IMR-90 (cell line): Measurements from ENCODE around the gene CAMK2N1. TPM values are rescaled to one million over a fixed set of nuclear protein-coding genes. Genes with fewer than 3 reads are reported as not detected.

ENCODE experiments used
- ATAC-seq: fragments of 200-7000 bp; cut with Tn5 transposase; 2 replicates; pipeline ENCODE4 v1.9.1; 2020; ENCODE audit warnings: low read depth, mild to moderate bottlenecking, moderate library complexity
- BruUV-seq: library from RNA; stranded (reverse); fragments of 400-500 nt; replicated peaks from 2 replicates; lab custom pipeline; 2021; lab: Mats Ljungman, UMichigan
- CTCF ChIA-PET: fragments of 300-600 bp; formaldehyde crosslinking; extraction: SDS; loops from one replicate; lab custom pipeline; 2021; ENCODE audit warnings: antibody characterized with exemption; lab: Yijun Ruan, JAX
- POLR2A ChIA-PET: fragments of 300-600 bp; sonication (Branson Sonifier 250); formaldehyde crosslinking; loops from one replicate; lab custom pipeline; 2022; ENCODE audit warnings: antibody characterized with exemption; ENCODE audit not compliant: unreplicated experiment; lab: Charles Lee
- DNase-seq: peaks from one replicate; pipeline ENCODE4 v3.0.0; 2013
- H2AFZ ChIP-seq: replicated peaks from 2 replicates; pipeline ENCODE3; 2013; ENCODE audit warnings: low read length, mild to moderate bottlenecking; ENCODE audit not compliant: poor library complexity
- H2AK5ac ChIP-seq: 2 replicates; pipeline ENCODE4 v1.6.1; 2013; ENCODE audit warnings: low read depth, low read length, inconsistent platforms
- H2AK9ac ChIP-seq: replicated peaks from 2 replicates; pipeline ENCODE3; 2013; ENCODE audit warnings: mild to moderate bottlenecking, low read depth, low read length, moderate library complexity; ENCODE audit not compliant: poor library complexity
- H2BK120ac ChIP-seq: 2 replicates; pipeline ENCODE4 v1.6.1; 2013; ENCODE audit warnings: low read depth, low read length, inconsistent platforms
- H2BK15ac ChIP-seq: 3 replicates; pipeline ENCODE4 v1.6.1; 2013; ENCODE audit warnings: low read depth, low read length, inconsistent platforms
- H2BK20ac ChIP-seq: 2 replicates; pipeline ENCODE4 v1.6.1; 2013; ENCODE audit warnings: low read depth, mild to moderate bottlenecking, inconsistent platforms, low read length, moderate library complexity
- H2BK5ac ChIP-seq: 2 replicates; pipeline ENCODE4 v1.6.1; 2013; ENCODE audit warnings: mild to moderate bottlenecking, low read depth, low read length, inconsistent platforms; ENCODE audit not compliant: poor library complexity, severe bottlenecking
- H3K14ac ChIP-seq: replicated peaks from 2 replicates; pipeline ENCODE4 v1.6.1; 2013; ENCODE audit warnings: low read depth, low read length, inconsistent platforms
- H3K18ac ChIP-seq: 2 replicates; pipeline ENCODE4 v1.6.1; 2013; ENCODE audit warnings: low read depth, low read length, control low read depth
- H3K23ac ChIP-seq: 2 replicates; pipeline ENCODE4 v1.6.1; 2013; ENCODE audit warnings: low read depth, low read length, inconsistent platforms
- H3K27ac ChIP-seq: 2 replicates; pipeline ENCODE4 v1.5.1; 2013; ENCODE audit warnings: mild to moderate bottlenecking, control low read depth, low read length; ENCODE audit not compliant: insufficient read depth
- H3K27me3 ChIP-seq: 2 replicates; pipeline ENCODE4 v1.6.1; 2013; ENCODE audit warnings: low read length; ENCODE audit not compliant: control insufficient read depth, insufficient read depth
- H3K36me3 ChIP-seq: 2 replicates; pipeline ENCODE4 v1.6.1; 2013; ENCODE audit warnings: low read length, mixed read lengths; ENCODE audit not compliant: control insufficient read depth, insufficient read depth
- H3K4ac ChIP-seq: 2 replicates; pipeline ENCODE4 v1.6.1; 2013; ENCODE audit warnings: low read depth, low read length, inconsistent platforms
- H3K4me1 ChIP-seq: 2 replicates; pipeline ENCODE4 v1.6.1; 2013; ENCODE audit warnings: low read length, mixed read lengths; ENCODE audit not compliant: control insufficient read depth, insufficient read depth
- H3K4me2 ChIP-seq: 2 replicates; pipeline ENCODE4 v1.6.1; 2013; ENCODE audit warnings: low read depth, mild to moderate bottlenecking, control low read depth, low read length, moderate library complexity
- H3K4me3 ChIP-seq: 2 replicates; pipeline ENCODE4 v1.5.1; 2013; ENCODE audit warnings: low read depth, mild to moderate bottlenecking, control low read depth, low read length, moderate library complexity; ENCODE audit not compliant: insufficient read depth
- H3K56ac ChIP-seq: 2 replicates; pipeline ENCODE4 v1.6.1; 2013; ENCODE audit warnings: low read length, inconsistent platforms; ENCODE audit not compliant: insufficient read depth; ENCODE audit errors: extremely low read depth
- H3K79me1 ChIP-seq, 2 experiments: 2 replicates each; pipeline ENCODE4 v1.6.1; 2013; ENCODE audit warnings: low read length in 2 of 2, inconsistent platforms in 1 of 2, low read depth in 1 of 2
- H3K9ac ChIP-seq: 2 replicates; pipeline ENCODE4 v1.6.1; 2013; ENCODE audit warnings: low read depth, low read length, control low read depth
- H3K9me1 ChIP-seq: 2 replicates; pipeline ENCODE4 v1.6.1; 2013; ENCODE audit warnings: low read length, inconsistent platforms; ENCODE audit not compliant: insufficient read depth
- H3K9me3 ChIP-seq: 2 replicates; pipeline ENCODE4 v1.6.1; 2013; ENCODE audit warnings: low read length; ENCODE audit not compliant: control insufficient read depth, insufficient read depth
- H4K20me1 ChIP-seq: 2 replicates; pipeline ENCODE4 v1.6.1; 2013; ENCODE audit warnings: low read length, inconsistent platforms; ENCODE audit not compliant: insufficient read depth
- H4K5ac ChIP-seq: 2 replicates; pipeline ENCODE4 v1.6.1; 2013; ENCODE audit warnings: mild to moderate bottlenecking, low read depth, low read length, control low read depth
- H4K8ac ChIP-seq, 2 experiments: 2 replicates each; pipeline ENCODE4 v1.6.1; 2013; ENCODE audit warnings: low read depth in 2 of 2, low read length in 2 of 2, control low read depth in 1 of 2, inconsistent platforms in 1 of 2
- H4K91ac ChIP-seq: 2 replicates; pipeline ENCODE4 v1.6.1; 2013; ENCODE audit warnings: low read depth, low read length, inconsistent platforms; ENCODE audit not compliant: insufficient read depth
- MAFK ChIP-seq: IDR thresholded peaks from 2 replicates; pipeline ENCODE4 v1.6.1; 2012; ENCODE audit warnings: low read depth, low read length, improper control_type of control experiment
- RCOR1 ChIP-seq: IDR thresholded peaks from 2 replicates; pipeline ENCODE4 v1.6.1; 2012; ENCODE audit warnings: mild to moderate bottlenecking, low read length, improper control_type of control experiment; ENCODE audit not compliant: insufficient replicate concordance
- WGBS, 2 experiments: methylation state at CpG; one replicate each; pipeline versions ENCODE4 v1.1.5 to v1.1.7; 2013; ENCODE audit warnings: missing lambda C conversion rate in 2 of 2; ENCODE audit not compliant: insufficient read length in 1 of 2; ENCODE audit errors: extremely low coverage in 2 of 2; 5-methylcytosine and 5-hydroxymethylcytosine counted together
- dilution Hi-C: fragments of 300-500 bp; cut with HindIII; formaldehyde crosslinking; loops from one replicate; pipeline ENCODE4 v1.14.3; 2018; ENCODE audit warnings: low sequenced_read_pairs; ENCODE audit not compliant: unreplicated experiment
- in situ Hi-C: fragments of 300-500 bp; cut with MboI; formaldehyde crosslinking; loops from 3 replicates; pipeline ENCODE4 v1.14.3; 2019; ENCODE audit warnings: low sequenced_read_pairs, inconsistent platforms, mixed read lengths
- intact Hi-C: fragments of 100-400 bp; cut with micrococcal nuclease; formaldehyde crosslinking; loops from 2 replicates; pipeline ENCODE4 v1.10.0; 2022
- polyA plus RNA-seq, 3 experiments: library from polyadenylated mRNA; depleted of rRNA; stranded (reverse); fragments of >200 nt; gene quantifications; 2 replicates each; pipeline ENCODE4 v1.2.3, GENCODE V29; 2012; ENCODE audit warnings: low replicate concordance in 1 of 3
- total RNA-seq: library from RNA; depleted of rRNA; stranded (reverse); fragments of >200 nt; gene quantifications from 2 replicates; pipeline ENCODE4 v1.2.3, GENCODE V29; 2012
- TF ChIP-seq, protein P1 (sequence below): fragments of 150-350 bp; IDR thresholded peaks from 2 replicates; pipeline ENCODE4 v1.6.1; 2017; ENCODE audit warnings: mild to moderate bottlenecking, antibody characterized with exemption, low read length, low read depth

Gene CAMK2N1
- total and polyA plus RNA-seq, 2 of the 4 experiments (the other 2 are of a cell fraction): 10.2 to 44.4 TPM

DNA sequence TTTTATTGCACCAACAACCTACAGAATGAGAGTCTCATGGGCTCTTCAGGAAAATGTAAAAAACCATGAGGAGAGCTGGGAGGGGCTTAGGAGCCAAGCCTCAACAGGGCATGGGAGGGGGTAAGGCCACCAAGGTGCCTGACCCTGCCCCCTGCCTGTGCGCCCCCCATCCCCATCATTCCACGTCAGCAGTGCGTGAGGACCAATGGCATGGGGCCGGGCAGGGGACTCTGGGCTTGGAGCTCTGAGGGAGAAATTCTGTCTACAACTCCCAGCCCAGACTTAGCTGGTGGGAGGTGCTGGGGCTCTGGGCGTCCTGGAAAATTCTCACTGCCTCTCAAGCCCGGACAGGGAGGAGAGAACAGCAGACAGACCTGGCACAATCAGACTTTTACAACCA lies 5.2 kb upstream of the CAMK2N1 start:
- Histone ChIP-seq H2BK120ac (no peak overlapping the region), H3K4ac (no peak overlapping the region), H4K5ac (no peak overlapping the region), H2AK9ac (no peak overlapping the region), H4K8ac (no peak overlapping the region), H3K4me2 (no peak overlapping the region), H3K27ac (no peak overlapping the region), H3K79me1 (peaks cover under 1 to 4% of the 10 kb centered on the region in 2 experiments; a peak in 1 of 4 replicates), H4K91ac (no peak overlapping the region), H3K27me3 (no peaks in the 10 kb centered on the region), H4K20me1 (peaks cover 5% of the 10 kb centered on the region; the same call in 1 of the 2 replicates), H2AFZ (no peak overlapping the region), H3K4me1 (peaks cover 20% of the 10 kb centered on the region), H3K9me1 (peaks cover 9% of the 10 kb centered on the region), H3K14ac (no peak overlapping the region), H3K23ac (no peak overlapping the region), H2BK5ac (no peak overlapping the region), H2AK5ac (no peak overlapping the region), H3K9me3 (no peaks in the 10 kb centered on the region), H2BK20ac (no peak overlapping the region), H3K4me3 (no peak overlapping the region), H2BK15ac (no peak overlapping the region), H3K9ac (no peak overlapping the region), H3K36me3 (no peaks in the 10 kb centered on the region), H3K18ac (no peak overlapping the region), H3K56ac (no peak overlapping the region)
- in situ Hi-C loops (loop anchor here (5.0 to 10.0 kb wide), 3 partner anchors 114 to 576 kb away; no protein-coding TSS in a partner anchor), dilution Hi-C loops (no loop called here), intact Hi-C loops (no loop called here)
- TF ChIP-seq RCOR1 (no peak), MAFK (no peak)
- TF ChIP-seq, protein P1, sequence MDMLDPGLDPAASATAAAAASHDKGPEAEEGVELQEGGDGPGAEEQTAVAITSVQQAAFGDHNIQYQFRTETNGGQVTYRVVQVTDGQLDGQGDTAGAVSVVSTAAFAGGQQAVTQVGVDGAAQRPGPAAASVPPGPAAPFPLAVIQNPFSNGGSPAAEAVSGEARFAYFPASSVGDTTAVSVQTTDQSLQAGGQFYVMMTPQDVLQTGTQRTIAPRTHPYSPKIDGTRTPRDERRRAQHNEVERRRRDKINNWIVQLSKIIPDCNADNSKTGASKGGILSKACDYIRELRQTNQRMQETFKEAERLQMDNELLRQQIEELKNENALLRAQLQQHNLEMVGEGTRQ: no peak
- CTCF ChIA-PET: interaction anchor here (1.4 kb wide), 1 partner anchor 129 kb away, joined by 4 read pairs; no protein-coding TSS in a partner anchor
- DNase-seq (no peak), ATAC-seq (no peak)
- no TSS peak for BruUV-seq
- whole genome bisulfite sequencing, 2 experiments: no CpG with 5 or more reads among the region's 6 CpGs
- POLR2A ChIA-PET: no interaction called here
